Progenitor cell of endocrine pancreas (in vitro differentiated cells): ENCODE measurements around the gene CAPN2. TPM values are rescaled to one million over a fixed set of nuclear protein-coding genes. Genes with fewer than 3 reads are reported as not detected.

Experiments
- DNase-seq: peaks from one replicate; pipeline ENCODE4 v3.0.0; 2021; ENCODE audit warnings: low spot score; ENCODE audit not compliant: unreplicated experiment
- H3K27ac Mint-ChIP-seq: 2 replicates; pipeline ENCODE4 v1.8.0; 2021; ENCODE audit warnings: mild to moderate bottlenecking, moderate library complexity, mixed read lengths
- H3K27me3 Mint-ChIP-seq: 2 replicates; pipeline ENCODE4 v1.8.0; 2021; ENCODE audit warnings: mixed read lengths
- H3K36me3 Mint-ChIP-seq: 2 replicates; pipeline ENCODE4 v1.8.0; 2022; ENCODE audit warnings: mixed read lengths; ENCODE audit not compliant: insufficient read depth
- H3K4me1 Mint-ChIP-seq: 2 replicates; pipeline ENCODE4 v1.8.0; 2021; ENCODE audit warnings: low read depth, mixed read lengths
- H3K4me3 Mint-ChIP-seq: 2 replicates; pipeline ENCODE4 v1.8.0; 2021; ENCODE audit warnings: low read depth, mild to moderate bottlenecking, moderate library complexity, mixed read lengths
- H3K9me3 Mint-ChIP-seq: 2 replicates; pipeline ENCODE4 v1.8.0; 2021; ENCODE audit warnings: low read depth, mixed read lengths
- CTCF ChIP-seq: fragments of 200-600 bp; sonication (generic); IDR thresholded peaks from one replicate; pipeline ENCODE4 v1.5.0; 2021; ENCODE audit warnings: antibody characterized with exemption, mild to moderate bottlenecking; ENCODE audit not compliant: unreplicated experiment
- total RNA-seq: library from RNA; stranded (reverse); gene quantifications from 2 replicates; pipeline ENCODE4 v1.2.1, GENCODE V29; 2021

Gene CAPN2
- total RNA-seq, 1 donor from 2014 or later = 20.3 TPM

DNA sequence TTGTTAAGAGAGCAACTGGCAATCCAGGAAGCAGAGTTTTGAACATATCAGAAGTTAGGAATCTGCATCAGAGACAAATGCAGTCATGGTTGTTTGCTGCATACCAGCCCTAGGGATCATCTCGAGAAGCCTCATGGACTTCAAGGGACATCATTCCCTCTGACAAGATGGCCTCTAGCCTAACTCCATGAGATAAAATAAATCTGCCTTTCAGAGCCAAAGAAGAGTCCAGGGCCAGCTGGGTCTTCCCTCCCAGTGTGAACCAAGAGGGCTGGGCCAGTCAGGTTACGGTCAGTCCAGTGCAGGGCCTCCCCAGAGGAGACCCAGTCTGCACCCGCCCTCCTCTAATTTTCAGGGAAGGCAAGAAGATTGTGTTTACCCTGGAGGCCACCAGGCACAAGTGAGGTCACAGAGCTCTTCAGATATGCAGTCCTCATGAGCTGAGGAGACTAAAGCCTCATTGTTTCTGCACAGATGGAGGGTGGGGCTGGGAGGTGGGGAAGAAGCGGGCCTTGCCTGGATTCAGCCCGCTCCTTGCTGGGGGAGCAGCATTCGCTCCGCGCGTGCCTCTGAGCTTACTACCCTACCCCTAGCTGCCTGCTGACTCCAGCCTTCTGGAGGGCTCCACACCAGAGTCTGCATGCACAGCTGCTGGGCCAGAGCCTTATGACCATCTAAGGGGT is 52.8 kb downstream of the CAPN2 start:
- peaks cover 8% of the 10 kb centered on the region for H3K27me3 Mint-ChIP-seq
- no peak for TF ChIP-seq CTCF
- H3K4me3 Mint-ChIP-seq = peak overlapping the region; percentile 31
- H3K36me3 Mint-ChIP-seq = peaks cover 20% of the 10 kb centered on the region
- no peak for DNase-seq
- peak overlapping the region; percentile 95 for H3K27ac Mint-ChIP-seq
- H3K4me1 Mint-ChIP-seq = peaks cover 38% of the 10 kb centered on the region
- H3K9me3 Mint-ChIP-seq = peaks cover 3% of the 10 kb centered on the region

DNA sequence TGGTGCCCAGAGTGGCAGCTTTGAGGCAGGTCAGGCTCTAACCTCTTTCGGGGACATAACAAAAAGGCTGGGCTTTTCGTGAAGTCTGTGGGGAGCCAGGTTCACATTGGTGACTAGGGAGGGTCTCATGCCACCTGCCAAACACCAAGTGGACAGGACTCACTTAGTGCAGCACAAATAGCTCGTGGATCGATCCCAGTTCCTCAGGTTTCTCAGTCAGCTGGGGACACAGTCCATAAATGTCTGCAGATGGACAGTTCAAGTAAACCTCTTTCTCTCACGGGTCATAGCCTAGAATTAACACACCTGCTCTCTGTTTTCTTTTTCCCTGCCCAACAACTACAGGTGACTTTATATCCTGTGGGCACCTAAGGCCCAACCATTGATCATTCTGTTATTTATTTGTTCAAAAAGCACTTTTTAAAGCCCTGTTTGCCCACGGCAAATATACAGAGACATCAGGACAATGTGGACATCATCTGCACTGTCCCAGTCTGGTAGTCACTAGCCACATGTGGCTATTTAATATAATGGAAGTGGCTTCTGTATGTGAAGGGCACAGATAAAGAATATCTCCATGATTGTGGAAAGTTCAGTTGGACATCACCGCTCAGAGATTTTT is 53.5 kb downstream of the CAPN2 start:
- DNase-seq = no peak
- Mint-ChIP-seq H3K9me3 (peaks cover 3% of the 10 kb centered on the region), H3K27ac (peak overlapping the region; percentile 95), H3K36me3 (peaks cover 21% of the 10 kb centered on the region), H3K27me3 (peaks cover 4% of the 10 kb centered on the region), H3K4me3 (no peak overlapping the region), H3K4me1 (peaks cover 34% of the 10 kb centered on the region)
- TF ChIP-seq CTCF = no peak

GRCh38 chr1:223770621-223771315 is 58.4 kb downstream of the CAPN2 start:
- Mint-ChIP-seq H3K27me3 (no peaks in the 10 kb centered on the region), H3K27ac (peak overlapping the region; percentile 96), H3K4me3 (no peak overlapping the region), H3K36me3 (peaks cover 23% of the 10 kb centered on the region), H3K9me3 (peaks cover 3% of the 10 kb centered on the region), H3K4me1 (peaks cover 28% of the 10 kb centered on the region)
- TF ChIP-seq CTCF = no peak
- DNase-seq = no peak

DNA sequence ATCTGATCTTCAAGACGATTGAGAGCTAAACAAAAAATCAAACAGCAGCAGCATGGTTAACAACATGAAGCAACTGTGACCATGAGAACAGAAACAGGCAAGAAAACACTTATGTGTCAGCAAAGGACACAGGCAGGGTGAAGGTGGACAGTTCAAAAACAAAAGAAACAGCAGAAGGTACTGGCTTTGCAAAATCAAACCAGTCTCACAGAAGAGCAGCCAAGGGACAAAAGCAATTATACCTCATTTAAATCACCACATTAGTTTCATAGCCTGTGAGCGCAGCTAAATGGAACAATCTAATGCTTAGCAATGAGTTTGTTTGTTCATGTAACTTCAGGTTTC is 59.1 kb downstream of the CAPN2 start:
- TF ChIP-seq CTCF = no peak
- Mint-ChIP-seq H3K4me1 (peaks cover 27% of the 10 kb centered on the region), H3K27ac (peak overlapping the region; percentile 96), H3K27me3 (no peaks in the 10 kb centered on the region), H3K9me3 (peaks cover 3% of the 10 kb centered on the region), H3K4me3 (no peak overlapping the region), H3K36me3 (peaks cover 29% of the 10 kb centered on the region)
- no peak for DNase-seq
